Panc1 (cell line): ENCODE data around the gene GNMT. TPM values are rescaled to one million over a fixed set of nuclear protein-coding genes. Genes with fewer than 3 reads are reported as not detected.

Source experiments
- ATAC-seq: fragments of 200-7000 bp; cut with Tn5 transposase; 2 replicates; pipeline ENCODE4 v1.9.1; 2020; ENCODE audit warnings: mild to moderate bottlenecking, moderate library complexity
- BruUV-seq: library from RNA; stranded (reverse); fragments of 400-500 nt; replicated peaks from 2 replicates; lab custom pipeline; 2021; lab: Mats Ljungman, UMichigan
- CTCF ChIA-PET: fragments of 300-600 bp; sonication (Branson Sonifier 250); formaldehyde crosslinking; loops from one replicate; lab custom pipeline; 2022; ENCODE audit warnings: antibody characterized with exemption; lab: Charles Lee
- POLR2A ChIA-PET: fragments of 300-600 bp; sonication (Branson Sonifier 250); formaldehyde crosslinking; loops from one replicate; lab custom pipeline; 2022; ENCODE audit warnings: antibody characterized with exemption; lab: Charles Lee
- DNase-seq: peaks from one replicate; pipeline ENCODE4 v3.0.0-alpha.2; 2010; ENCODE audit warnings: low read depth, low spot score
- H3K27ac ChIP-seq: 2 replicates; pipeline ENCODE4 v1.5.1; 2011; ENCODE audit warnings: mild to moderate bottlenecking, low read length, inconsistent platforms
- H3K27me3 ChIP-seq: fragments of 200-500 bp; sonication (Bioruptor generic); 2 replicates; pipeline ENCODE4 v1.6.0; 2014; ENCODE audit warnings: low read length, inconsistent platforms; ENCODE audit not compliant: control insufficient read depth, insufficient read depth
- H3K36me3 ChIP-seq: fragments of 200-500 bp; sonication (Bioruptor generic); 2 replicates; pipeline ENCODE4 v1.5.1; 2014; ENCODE audit warnings: inconsistent platforms, mild to moderate bottlenecking, low read length, moderate library complexity; ENCODE audit not compliant: control insufficient read depth, insufficient read depth
- H3K4me1 ChIP-seq: 2 replicates; pipeline ENCODE4 v1.5.1; 2011; ENCODE audit warnings: inconsistent platforms, mild to moderate bottlenecking, low read length, moderate library complexity; ENCODE audit not compliant: control insufficient read depth, insufficient read depth
- H3K4me3 ChIP-seq, 2 experiments: 2 replicates each; pipeline ENCODE4 v1.5.1; 2011 to 2012; ENCODE audit warnings: low read depth in 2 of 2, low read length in 2 of 2, mild to moderate bottlenecking in 2 of 2, inconsistent platforms in 1 of 2, moderate library complexity in 1 of 2
- H3K9me3 ChIP-seq: fragments of 200-500 bp; sonication (Bioruptor generic); 2 replicates; pipeline ENCODE4 v1.5.1; 2014; ENCODE audit warnings: low read depth, mild to moderate bottlenecking, inconsistent platforms, low read length, moderate library complexity; ENCODE audit not compliant: control insufficient read depth, insufficient read depth
- CTCF ChIP-seq: fragments of 450-650 bp; IDR thresholded peaks from 2 replicates; pipeline ENCODE4 v1.5.1; 2017; ENCODE audit warnings: mild to moderate bottlenecking
- POLR2AphosphoS5 ChIP-seq: IDR thresholded peaks from 2 replicates; pipeline ENCODE4 v1.6.1; 2012; ENCODE audit warnings: mild to moderate bottlenecking, low read depth, low read length, moderate library complexity
- SIN3A ChIP-seq: IDR thresholded peaks from 2 replicates; pipeline ENCODE4 v1.6.1; 2012; ENCODE audit warnings: low read depth, mild to moderate bottlenecking, low read length, moderate library complexity, borderline replicate concordance; ENCODE audit not compliant: insufficient read depth
- TCF7L2 ChIP-seq: IDR thresholded peaks from 2 replicates; pipeline ENCODE4 v1.6.1; 2011; ENCODE audit warnings: mild to moderate bottlenecking, low read depth, low read length, inconsistent platforms
- in situ Hi-C: cut with HindIII; loops from 2 replicates; pipeline ENCODE4 v1.10.0; 2016; ENCODE audit warnings: low sequenced_read_pairs, low pct_unique_long_range_greater_than_20kb
- intact Hi-C: fragments of 100-400 bp; cut with micrococcal nuclease; formaldehyde crosslinking; loops from one replicate; pipeline ENCODE4 v1.10.0; 2022; ENCODE audit not compliant: unreplicated experiment
- total RNA-seq: library from RNA; stranded (reverse); gene quantifications from one replicate; pipeline ENCODE4 v1.2.1, GENCODE V29; 2021; ENCODE audit not compliant: unreplicated experiment
- TF ChIP-seq, protein P1 (sequence below), 2 experiments: IDR thresholded peaks; 2 replicates each; pipeline ENCODE4 v1.6.1; 2011 to 2012; ENCODE audit warnings: low read depth in 2 of 2, control low read depth in 1 of 2, low read length in 1 of 2, mild to moderate bottlenecking in 1 of 2, moderate library complexity in 1 of 2; ENCODE audit not compliant: insufficient read depth in 1 of 2

GNMT gene
- total RNA-seq, 1 experiment from 2014 or later = 0.72 TPM

- peak overlapping the region; percentile 71 for H3K27ac ChIP-seq
- DNase-seq = no peak
- H3K4me3 ChIP-seq = peak overlapping the region; percentile 80 to 87
- no peak for ATAC-seq
- H3K9me3 ChIP-seq = no peaks in the 10 kb centered on the region
- ChIA-PET CTCF (no interaction called here), POLR2A (interaction anchor here (0.6 kb wide), 1 partner anchor 37 kb away, joined by 5 read pairs; no protein-coding TSS in a partner anchor)
- peaks cover 20% of the 10 kb centered on the region for H3K4me1 ChIP-seq
- TF ChIP-seq SIN3A = no peak
- TF ChIP-seq, protein P1, sequence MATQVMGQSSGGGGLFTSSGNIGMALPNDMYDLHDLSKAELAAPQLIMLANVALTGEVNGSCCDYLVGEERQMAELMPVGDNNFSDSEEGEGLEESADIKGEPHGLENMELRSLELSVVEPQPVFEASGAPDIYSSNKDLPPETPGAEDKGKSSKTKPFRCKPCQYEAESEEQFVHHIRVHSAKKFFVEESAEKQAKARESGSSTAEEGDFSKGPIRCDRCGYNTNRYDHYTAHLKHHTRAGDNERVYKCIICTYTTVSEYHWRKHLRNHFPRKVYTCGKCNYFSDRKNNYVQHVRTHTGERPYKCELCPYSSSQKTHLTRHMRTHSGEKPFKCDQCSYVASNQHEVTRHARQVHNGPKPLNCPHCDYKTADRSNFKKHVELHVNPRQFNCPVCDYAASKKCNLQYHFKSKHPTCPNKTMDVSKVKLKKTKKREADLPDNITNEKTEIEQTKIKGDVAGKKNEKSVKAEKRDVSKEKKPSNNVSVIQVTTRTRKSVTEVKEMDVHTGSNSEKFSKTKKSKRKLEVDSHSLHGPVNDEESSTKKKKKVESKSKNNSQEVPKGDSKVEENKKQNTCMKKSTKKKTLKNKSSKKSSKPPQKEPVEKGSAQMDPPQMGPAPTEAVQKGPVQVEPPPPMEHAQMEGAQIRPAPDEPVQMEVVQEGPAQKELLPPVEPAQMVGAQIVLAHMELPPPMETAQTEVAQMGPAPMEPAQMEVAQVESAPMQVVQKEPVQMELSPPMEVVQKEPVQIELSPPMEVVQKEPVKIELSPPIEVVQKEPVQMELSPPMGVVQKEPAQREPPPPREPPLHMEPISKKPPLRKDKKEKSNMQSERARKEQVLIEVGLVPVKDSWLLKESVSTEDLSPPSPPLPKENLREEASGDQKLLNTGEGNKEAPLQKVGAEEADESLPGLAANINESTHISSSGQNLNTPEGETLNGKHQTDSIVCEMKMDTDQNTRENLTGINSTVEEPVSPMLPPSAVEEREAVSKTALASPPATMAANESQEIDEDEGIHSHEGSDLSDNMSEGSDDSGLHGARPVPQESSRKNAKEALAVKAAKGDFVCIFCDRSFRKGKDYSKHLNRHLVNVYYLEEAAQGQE (IDR thresholded peaks at IDR 0.05; ENCODE audit: insufficient read depth in 1 of 2, low read depth in 2 of 2, low read length in 1 of 2) = no peak
- TF ChIP-seq CTCF = no peak
- TF ChIP-seq POLR2AphosphoS5 = no peak
- TF ChIP-seq TCF7L2 = no peak
- in situ Hi-C loops (no loop called here), intact Hi-C loops (loop anchor here (5.0 kb wide), 1 partner anchor 110 kb away; no protein-coding TSS in a partner anchor)
- H3K27me3 ChIP-seq = no peaks in the 10 kb centered on the region
- BruUV-seq = no TSS peak
- peaks cover 22% of the 10 kb centered on the region for H3K36me3 ChIP-seq
Measured at GRCh38 chr6:43012364-43012763, 51.8 kb downstream of the GNMT start.

DNA sequence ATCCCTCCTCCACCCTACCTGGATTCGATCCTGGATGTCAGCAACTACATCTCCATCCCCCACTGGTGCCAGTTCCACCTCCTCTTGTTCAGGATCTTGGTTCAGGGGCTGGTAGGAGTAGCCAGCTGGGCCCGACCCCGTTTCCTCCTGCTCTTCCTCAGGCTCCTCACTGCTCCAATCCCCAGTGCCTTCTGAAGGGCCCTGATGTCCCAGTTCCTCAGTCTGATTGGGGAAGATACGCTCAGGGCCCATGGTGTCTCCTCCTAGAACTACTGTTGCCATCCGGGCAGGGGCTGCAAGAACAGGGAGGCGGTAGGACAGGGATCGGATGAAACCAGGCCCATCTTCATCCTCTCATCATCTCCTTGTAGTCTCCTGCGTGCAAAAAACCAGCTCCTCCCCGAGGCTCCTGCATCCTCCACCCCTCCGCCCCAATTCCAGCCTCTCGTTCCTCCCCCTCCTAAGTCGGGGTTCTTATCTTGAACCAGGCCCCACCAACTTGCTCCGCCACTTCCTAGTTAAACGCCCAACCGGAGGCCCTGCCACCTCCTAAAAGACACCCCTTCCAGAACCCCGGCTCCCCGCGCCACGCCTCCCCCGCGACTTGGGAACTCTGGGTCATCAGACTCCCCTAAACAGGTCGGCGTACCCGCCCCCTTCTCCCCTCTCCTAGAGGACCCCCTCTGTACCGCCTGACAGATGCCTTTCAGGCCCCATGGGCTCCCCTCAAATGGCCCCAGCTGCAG lies 52.7 kb downstream of the GNMT start:
- CTCF ChIA-PET = interaction anchor here (1.0 kb wide), 1 partner anchor 112 kb away, joined by 3 read pairs; no protein-coding TSS in a partner anchor
- intact Hi-C loops = loop anchor here (5.0 kb wide), 1 partner anchor 111 kb away; no protein-coding TSS in a partner anchor
- H3K27me3 ChIP-seq = no peaks in the 10 kb centered on the region
- in situ Hi-C loops = no loop called here
- H3K4me3 ChIP-seq = peak overlapping the region; percentile 80 to 87
- POLR2A ChIA-PET = interaction anchor here (0.6 to 1.0 kb wide), 3 partner anchors 25 to 169 kb away, joined by 3 to 5 read pairs (median 3); partner anchors contain the start of gene CUL9
- TF ChIP-seq CTCF (no peak), TCF7L2 (no peak), POLR2AphosphoS5 (no peak), SIN3A (0 out of 2 replicates have a peak, but pooled peaks have one; percentile 68)
- TF ChIP-seq, protein P1 (IDR thresholded peaks at IDR 0.05; ENCODE audit: insufficient read depth in 1 of 2, low read depth in 2 of 2, low read length in 1 of 2) = no peak
- H3K4me1 ChIP-seq = peaks cover 20% of the 10 kb centered on the region
- H3K9me3 ChIP-seq = no peaks in the 10 kb centered on the region
- no TSS peak for BruUV-seq
- no peak for DNase-seq
- H3K27ac ChIP-seq = peak overlapping the region; percentile 71
- H3K36me3 ChIP-seq = peaks cover 21% of the 10 kb centered on the region
- ATAC-seq = peak; percentile 8
